T-helper 17 cell (primary cell): ENCODE measurements around the gene L1CAM. TPM values are rescaled to one million over a fixed set of nuclear protein-coding genes. Genes with fewer than 3 reads are reported as not detected.
A peak's percentile ranks its signal among the peaks of the same experiment; 100 is the strongest.

Experiments
- ATAC-seq: fragments of 150-1000 bp; cut with Tn5 transposase; 2 replicates; pipeline ENCODE4 v1.10.0; 2021; ENCODE audit warnings: mild to moderate bottlenecking, moderate library complexity
- DNase-seq, 3 donors: peaks; one replicate each; pipeline versions ENCODE4 v3.0.0 to v3.0.0-alpha.2; 2020 to 2021
- H3K9me3 ChIP-seq: one replicate; pipeline ENCODE4 v1.7.0; 2013; ENCODE audit warnings: low read length, mild to moderate bottlenecking; ENCODE audit not compliant: control insufficient read depth, poor library complexity, severe bottlenecking
- H3K27ac Mint-ChIP-seq: one replicate; pipeline ENCODE4 v1.8.0; 2022; ENCODE audit warnings: mild to moderate bottlenecking, moderate library complexity, mixed read lengths
- H3K27me3 Mint-ChIP-seq: one replicate; pipeline ENCODE4 v1.8.0; 2022; ENCODE audit warnings: mixed read lengths
- H3K36me3 Mint-ChIP-seq: one replicate; pipeline ENCODE4 v1.8.0; 2022; ENCODE audit warnings: low read depth, mixed read lengths
- H3K4me1 Mint-ChIP-seq: one replicate; pipeline ENCODE4 v1.8.0; 2022; ENCODE audit warnings: mild to moderate bottlenecking, mixed read lengths
- H3K4me3 Mint-ChIP-seq: one replicate; pipeline ENCODE4 v1.8.0; 2022; ENCODE audit warnings: mild to moderate bottlenecking, moderate library complexity, mixed read lengths
- total RNA-seq, 4 donors: library from RNA in 2 of 4; stranded (reverse) in 2 of 4; gene quantifications; one replicate each; pipeline ENCODE4 v1.2.3 and lab custom pipeline; 2022 to 2026

Gene L1CAM
- total RNA-seq, 2 donors from 2014 or later, result 2.3 to 3.9 TPM

GRCh38 chrX:153928846-153929245, 42.9 kb upstream of the L1CAM start:
- Mint-ChIP-seq H3K36me3 (no peaks in the 10 kb centered on the region), H3K4me1 (peaks cover 15% of the 10 kb centered on the region), H3K27me3 (no peaks in the 10 kb centered on the region), H3K27ac (peak overlapping the region; percentile 95), H3K4me3 (peak overlapping the region; percentile 55)
- no peak for ATAC-seq
- H3K9me3 ChIP-seq, result no peaks in the 10 kb centered on the region
- DNase-seq, result no peak

GRCh38 chrX:153927922-153928760, 42.2 kb upstream of the L1CAM start:
- ATAC-seq, result peak; percentile 79
- Mint-ChIP-seq H3K36me3 (no peaks in the 10 kb centered on the region), H3K27me3 (no peaks in the 10 kb centered on the region), H3K27ac (peak overlapping the region; percentile 95), H3K4me3 (peak overlapping the region; percentile 92), H3K4me1 (peaks cover 19% of the 10 kb centered on the region)
- H3K9me3 ChIP-seq, result no peaks in the 10 kb centered on the region
- peak; percentile 83 to 90 (median 84) for DNase-seq

- no peaks in the 10 kb centered on the region for H3K36me3 Mint-ChIP-seq
- peaks cover 21% of the 10 kb centered on the region for H3K4me1 Mint-ChIP-seq
- no peaks in the 10 kb centered on the region for H3K27me3 Mint-ChIP-seq
- H3K27ac Mint-ChIP-seq, result peak overlapping the region; percentile 95
- no peak for DNase-seq
- no peaks in the 10 kb centered on the region for H3K9me3 ChIP-seq
- no peak for ATAC-seq
- H3K4me3 Mint-ChIP-seq, result peak overlapping the region; percentile 92
These were observed 41.6 kb upstream of the L1CAM start for GRCh38 chrX:153927672-153927921.

GRCh38 chrX:153926858-153927671, 41.1 kb upstream of the L1CAM start:
- Mint-ChIP-seq H3K4me1 (peaks cover 23% of the 10 kb centered on the region), H3K36me3 (no peaks in the 10 kb centered on the region), H3K4me3 (peak overlapping the region; percentile 92), H3K27me3 (no peaks in the 10 kb centered on the region), H3K27ac (peak overlapping the region; percentile 95)
- no peaks in the 10 kb centered on the region for H3K9me3 ChIP-seq
- ATAC-seq (peak; percentile 60), DNase-seq (peak; percentile 62 to 73 (median 64))

- no peaks in the 10 kb centered on the region for H3K36me3 Mint-ChIP-seq
- DNase-seq (no peak), ATAC-seq (no peak)
- no peaks in the 10 kb centered on the region for H3K9me3 ChIP-seq
- H3K27me3 Mint-ChIP-seq, result no peaks in the 10 kb centered on the region
- peak overlapping the region; percentile 95 for H3K27ac Mint-ChIP-seq
- H3K4me1 Mint-ChIP-seq, result peaks cover 21% of the 10 kb centered on the region
- peak overlapping the region; percentile 92 for H3K4me3 Mint-ChIP-seq
These were observed 40.5 kb upstream of the L1CAM start for GRCh38 chrX:153926552-153926857.

GRCh38 chrX:153925739-153926551, 40.0 kb upstream of the L1CAM start, which contains the start of gene ARHGAP4:
ARHGAP4 (minus strand) TSS chrX:153926264; CDS start chrX:153926202, 62 bp downstream.
- Mint-ChIP-seq H3K36me3 (no peaks in the 10 kb centered on the region), H3K4me3 (peak within 1 kb of the TSS; percentile 92), H3K27me3 (no peaks in the 10 kb centered on the region), H3K27ac (peak within 1 kb of the TSS; percentile 95), H3K4me1 (peaks cover 19% of the 10 kb centered on the region)
- H3K9me3 ChIP-seq, result no peaks in the 10 kb centered on the region
- ATAC-seq, result no peak
- peak in 2 of 3 donors; percentile 29 to 36 for DNase-seq

GRCh38 chrX:153925387-153925738, 39.4 kb upstream of the L1CAM start:
- H3K9me3 ChIP-seq, result no peaks in the 10 kb centered on the region
- Mint-ChIP-seq H3K27me3 (no peaks in the 10 kb centered on the region), H3K4me1 (peaks cover 19% of the 10 kb centered on the region), H3K4me3 (peak overlapping the region; percentile 92), H3K36me3 (no peaks in the 10 kb centered on the region), H3K27ac (peak overlapping the region; percentile 90)
- no peak for ATAC-seq
- DNase-seq, result no peak

- no peak for ATAC-seq
- Mint-ChIP-seq H3K27me3 (no peaks in the 10 kb centered on the region), H3K4me3 (peak overlapping the region; percentile 92), H3K4me1 (peaks cover 22% of the 10 kb centered on the region), H3K36me3 (no peaks in the 10 kb centered on the region), H3K27ac (peak overlapping the region; percentile 90)
- H3K9me3 ChIP-seq, result no peaks in the 10 kb centered on the region
- DNase-seq, result peak in 2 of 3 donors; percentile 25 to 38
These were observed 38.3 kb upstream of the L1CAM start for GRCh38 chrX:153924149-153924861.

GRCh38 chrX:153922932-153923857, 37.2 kb upstream of the L1CAM start:
- Mint-ChIP-seq H3K36me3 (no peaks in the 10 kb centered on the region), H3K4me1 (peaks cover 19% of the 10 kb centered on the region), H3K4me3 (peak overlapping the region; percentile 92), H3K27me3 (no peaks in the 10 kb centered on the region), H3K27ac (peak overlapping the region; percentile 90)
- H3K9me3 ChIP-seq, result no peaks in the 10 kb centered on the region
- DNase-seq (no peak), ATAC-seq (no peak)

GRCh38 chrX:153921511-153922446, 35.8 kb upstream of the L1CAM start:
- Mint-ChIP-seq H3K27me3 (no peaks in the 10 kb centered on the region), H3K36me3 (no peaks in the 10 kb centered on the region), H3K4me1 (peaks cover 17% of the 10 kb centered on the region), H3K4me3 (peak overlapping the region; percentile 92), H3K27ac (no peak overlapping the region)
- ATAC-seq, result no peak
- H3K9me3 ChIP-seq, result no peaks in the 10 kb centered on the region
- DNase-seq, result no peak

GRCh38 chrX:153921070-153921469, 35.1 kb upstream of the L1CAM start:
- no peak overlapping the region for H3K27ac Mint-ChIP-seq
- H3K27me3 Mint-ChIP-seq, result no peaks in the 10 kb centered on the region
- H3K36me3 Mint-ChIP-seq, result no peaks in the 10 kb centered on the region
- ATAC-seq, result no peak
- no peak for DNase-seq
- H3K9me3 ChIP-seq, result no peaks in the 10 kb centered on the region
- H3K4me3 Mint-ChIP-seq, result no peak overlapping the region
- peaks cover 19% of the 10 kb centered on the region for H3K4me1 Mint-ChIP-seq
